HG03439 (cell line): ENCODE results near the gene GPR137.
"Not testable (repeated sequence)": the region's sequence is repeated elsewhere in the genome, so short reads cannot be mapped to it uniquely, and the experiment has no call there.

Source experiments
- ATAC-seq: cut with Tn5 transposase; IDR thresholded peaks from one replicate; pipeline ENCODE4 v1.9.1; 2021; ENCODE audit warnings: mild to moderate bottlenecking, moderate library complexity; ENCODE audit not compliant: unreplicated experiment

The GPR137 gene

GRCh38 chr11:64284962-64285884 is at the start of gene GPR137:
GPR137 (plus strand) TSS chr11:64285848; CDS start chr11:64286525, 677 bp downstream.
- peak; percentile 56 for ATAC-seq

- no peak for ATAC-seq
These were observed 48.1 kb upstream of the GPR137 start for GRCh38 chr11:64237484-64237951.

DNA sequence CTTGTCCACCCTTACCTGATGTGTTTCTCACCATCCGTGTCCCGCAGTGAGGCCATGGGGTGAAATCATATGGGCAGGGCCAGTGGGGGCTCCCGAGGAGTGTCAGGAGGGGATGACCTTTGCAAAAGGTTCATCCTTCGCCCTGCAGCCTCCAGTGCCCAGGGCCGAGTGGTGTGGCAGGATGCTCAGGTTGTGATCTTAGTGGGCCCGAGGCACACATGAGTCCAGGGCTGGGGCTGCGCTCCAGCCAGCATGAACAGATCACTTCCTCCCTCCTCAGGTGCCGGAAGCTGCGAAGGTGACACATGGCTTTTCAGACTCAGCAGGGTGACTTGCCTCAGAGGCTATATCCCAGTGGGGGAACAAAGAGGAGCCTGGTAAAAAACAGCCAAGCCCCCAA is 47.6 kb upstream of the GPR137 start:
- no peak for ATAC-seq

DNA sequence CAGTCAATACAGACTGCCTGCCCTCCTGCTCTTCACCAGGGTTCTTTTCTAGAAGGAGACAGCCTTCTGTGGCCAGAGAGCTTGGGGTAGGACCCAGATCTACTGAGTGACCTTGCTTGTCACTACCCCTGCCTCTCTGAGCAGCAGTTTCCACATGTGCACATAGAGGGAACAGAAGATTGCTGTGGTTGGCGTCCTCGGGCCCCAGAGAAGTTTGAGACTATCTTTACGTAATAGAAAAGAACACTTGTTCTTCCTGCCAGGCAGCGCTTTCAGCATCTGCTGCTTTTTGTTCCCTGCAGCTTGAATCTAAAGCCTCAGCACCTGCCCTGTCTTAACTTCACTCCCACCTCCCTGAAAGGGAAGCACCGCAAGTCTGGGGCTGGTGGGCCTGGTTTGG is 46.6 kb upstream of the GPR137 start:
- ATAC-seq = no peak

- ATAC-seq = no peak
These were observed 45.8 kb upstream of the GPR137 start for GRCh38 chr11:64239662-64240434.

GRCh38 chr11:64240435-64241240 is 45.0 kb upstream of the GPR137 start, which contains the start of gene FKBP2:
FKBP2 (plus strand) TSS chr11:64241095; CDS start chr11:64242388, 1,293 bp downstream.
- peak; percentile 55 for ATAC-seq

GRCh38 chr11:64241241-64241490 is 44.5 kb upstream of the GPR137 start:
- ATAC-seq = peak; percentile 56

GRCh38 chr11:64241491-64242374 is 43.9 kb upstream of the GPR137 start:
- ATAC-seq = peak; percentile 13

DNA sequence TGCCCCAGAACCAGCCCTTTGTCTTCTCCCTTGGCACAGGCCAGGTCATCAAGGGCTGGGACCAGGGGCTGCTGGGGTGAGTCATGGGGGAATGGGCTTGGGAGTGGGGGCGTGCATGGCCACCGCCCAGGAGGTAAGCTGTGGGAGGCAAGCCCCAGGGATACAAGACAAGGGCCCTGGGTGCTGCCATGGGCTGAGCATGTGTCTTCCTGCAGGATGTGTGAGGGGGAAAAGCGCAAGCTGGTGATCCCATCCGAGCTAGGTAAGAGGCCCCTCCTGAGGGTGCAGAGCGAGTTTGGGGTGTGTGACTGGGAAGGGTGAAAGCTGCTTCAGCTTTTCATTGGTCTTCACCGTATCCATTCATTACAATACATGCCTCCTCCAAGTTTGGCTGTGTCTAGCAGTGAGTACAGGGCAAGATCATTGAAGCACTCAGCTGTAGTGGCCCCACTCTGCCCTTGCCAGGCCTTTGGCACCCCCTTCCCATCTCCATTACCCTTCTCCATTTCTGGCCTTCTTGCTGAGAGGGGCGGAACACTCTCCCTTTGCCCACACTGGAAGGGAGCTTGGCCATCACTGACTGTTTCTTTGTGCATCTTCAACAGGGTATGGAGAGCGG is 42.3 kb upstream of the GPR137 start:
- ATAC-seq = no peak

- ATAC-seq = no peak
These were observed 41.5 kb upstream of the GPR137 start for GRCh38 chr11:64244107-64244506.

GRCh38 chr11:64244966-64245365 is 40.7 kb upstream of the GPR137 start:
- no peak for ATAC-seq

DNA sequence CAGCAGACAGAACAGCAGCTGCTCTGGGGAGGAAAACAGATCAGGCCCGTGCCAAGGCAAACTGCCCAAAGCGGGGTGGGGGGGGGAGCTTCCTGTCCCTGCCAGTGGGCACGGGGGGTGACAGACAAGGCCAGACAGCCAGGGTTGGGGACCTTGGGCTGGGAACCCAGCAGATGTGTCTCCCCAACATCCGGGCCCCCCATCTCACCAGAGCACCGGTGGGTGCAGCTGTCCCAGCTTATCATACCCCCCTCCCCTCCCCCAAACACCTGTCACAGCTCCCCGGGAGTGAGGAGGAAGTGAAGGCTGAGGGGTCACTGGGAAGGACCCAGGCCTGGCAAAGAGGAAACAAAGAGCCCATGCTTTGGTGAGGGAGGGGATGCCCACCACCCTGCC is 40.2 kb upstream of the GPR137 start:
- ATAC-seq = no peak

DNA sequence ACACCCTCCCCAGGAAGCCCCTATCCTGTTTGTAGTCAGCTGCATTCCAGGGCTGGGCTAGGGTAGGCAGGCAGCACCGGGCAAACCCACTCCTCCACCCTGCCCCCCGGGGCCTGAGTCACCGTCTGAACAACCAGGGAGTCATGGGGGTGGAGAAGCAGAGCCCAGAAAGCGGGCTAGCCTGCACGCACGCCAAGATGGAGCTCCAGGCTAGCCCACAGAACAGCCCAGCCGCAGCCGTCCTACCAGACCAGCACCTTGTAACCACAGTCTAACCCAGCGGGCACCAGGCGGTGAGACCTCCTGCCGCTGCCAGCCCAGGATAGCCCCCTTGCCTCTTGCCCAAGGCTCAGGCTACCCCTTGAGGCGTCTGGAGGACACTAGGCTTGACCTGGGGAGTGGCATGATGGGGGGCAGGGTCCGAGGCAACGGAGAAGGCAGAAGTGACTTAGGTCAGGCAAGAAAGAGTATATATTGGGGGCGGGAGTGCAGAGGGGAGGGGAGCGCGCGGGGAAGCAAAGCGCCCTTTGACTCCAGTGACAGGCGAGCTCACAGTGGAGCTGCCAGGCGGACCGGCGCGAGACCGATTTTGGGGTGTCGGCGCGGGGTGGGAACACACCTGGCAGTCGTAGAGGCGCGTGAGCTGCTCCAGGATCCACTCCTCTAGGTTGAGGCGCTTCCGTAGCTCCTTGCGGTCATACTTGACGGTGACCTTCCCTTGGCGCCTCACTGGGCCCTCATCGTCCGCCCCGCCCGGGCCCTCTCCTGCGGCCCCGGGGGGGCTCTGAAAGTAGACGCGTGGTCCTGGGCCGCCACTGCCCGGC is 39.6 kb upstream of the GPR137 start:
- no peak for ATAC-seq

GRCh38 chr11:64246621-64246870 is 39.1 kb upstream of the GPR137 start:
- ATAC-seq = not testable (repeated sequence)

DNA sequence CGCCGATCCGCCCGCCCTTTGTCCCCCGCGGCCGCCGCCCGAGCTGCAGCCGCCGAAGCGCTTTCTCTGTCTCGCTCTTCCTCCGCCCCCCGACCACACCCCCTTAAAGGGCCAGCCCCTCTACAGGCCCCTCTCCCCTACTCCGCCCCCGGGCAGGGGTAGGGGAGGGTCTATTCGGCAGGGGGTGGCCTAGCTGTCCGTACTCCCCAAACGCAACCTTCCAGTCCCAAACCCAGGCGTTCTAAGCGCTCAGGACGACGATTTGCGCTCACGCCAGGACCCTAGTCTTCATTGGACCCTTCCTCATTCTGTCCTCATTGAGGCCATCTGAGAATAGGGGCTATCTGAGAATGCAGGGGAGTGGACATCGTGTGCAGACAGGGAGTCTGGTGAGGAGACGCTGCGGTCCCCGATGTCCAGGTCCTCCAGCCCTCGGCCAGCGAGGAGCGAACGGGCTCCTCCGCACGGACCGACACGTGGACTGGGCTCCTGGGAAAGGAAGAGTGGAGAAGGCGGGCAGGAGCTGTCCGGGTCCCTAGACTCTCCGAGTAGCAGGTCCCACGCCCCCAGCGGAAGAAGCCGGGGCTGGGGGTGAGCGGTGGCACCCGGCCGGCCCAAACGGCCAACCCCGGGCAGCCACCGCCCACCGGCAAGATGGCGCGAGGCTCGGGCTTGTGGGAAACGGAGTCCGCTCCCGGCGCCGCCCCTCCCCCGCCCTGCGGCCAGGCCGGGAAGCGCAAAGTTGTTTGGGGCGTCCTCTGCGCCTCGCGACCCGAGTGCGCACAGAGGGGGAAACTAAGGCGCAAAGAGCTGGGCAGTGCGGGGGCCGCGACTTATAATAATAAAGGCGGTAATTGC is 38.5 kb upstream of the GPR137 start, which contains the start of gene PPP1R14B:
Gene PPP1R14B, minus strand, starts transcription at position 73 of the 858 bp plus-strand sequence. CDS start 270 bp downstream, outside the sequence.
- ATAC-seq = no peak

DNA sequence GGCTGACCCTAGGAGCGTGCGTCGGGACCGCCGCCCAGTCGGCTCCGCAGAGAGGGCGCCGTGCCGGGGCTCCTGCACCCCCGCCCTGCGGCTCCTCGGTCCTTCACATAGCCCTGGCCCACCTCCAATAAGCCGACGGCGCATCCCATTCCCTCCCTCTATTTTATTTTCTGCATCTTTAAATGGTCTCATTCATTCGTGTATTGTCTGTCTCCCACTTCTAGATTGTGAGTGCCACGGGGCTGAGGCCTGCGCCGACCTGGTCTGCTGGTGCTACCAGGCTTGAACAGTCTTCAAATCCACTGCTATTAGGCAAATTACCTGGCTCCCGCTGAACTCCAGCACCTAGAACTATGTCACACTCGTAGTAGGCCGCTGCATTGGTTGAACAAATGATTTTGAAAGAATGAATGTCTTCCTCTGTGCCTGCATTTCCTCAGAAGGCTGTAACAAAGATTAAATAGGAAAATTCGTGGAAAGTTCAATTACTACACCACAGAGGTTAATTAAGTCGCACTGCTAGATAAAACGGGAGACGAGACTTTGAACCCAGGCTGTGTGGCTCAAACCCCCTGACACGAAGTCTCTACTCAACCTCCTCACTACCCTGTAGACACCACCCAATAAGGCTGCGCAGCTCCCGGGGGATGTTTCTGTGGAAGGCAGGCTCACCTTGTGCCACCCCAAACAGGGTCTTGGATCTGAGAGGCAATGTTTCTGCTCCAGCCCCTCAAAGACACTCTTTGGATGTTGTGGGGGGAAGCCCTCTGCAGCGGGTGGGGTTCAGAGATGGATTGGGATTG is 37.7 kb upstream of the GPR137 start:
- no peak for ATAC-seq

GRCh38 chr11:64248578-64248977 is 37.1 kb upstream of the GPR137 start:
- ATAC-seq = no peak
